A673 (cell line): ENCODE measurements around the gene EPS8. TPM values are rescaled to one million over a fixed set of nuclear protein-coding genes. Genes with fewer than 3 reads are reported as not detected.

Source experiments
- BruUV-seq: library from RNA; stranded (reverse); fragments of 400-500 nt; replicated peaks from 2 replicates; lab custom pipeline; 2021; lab: Mats Ljungman, UMichigan
- CTCF ChIA-PET: fragments of 300-600 bp; sonication (Branson Sonifier 250); formaldehyde crosslinking; loops from one replicate; lab custom pipeline; 2022; ENCODE audit warnings: antibody characterized with exemption; lab: Charles Lee
- POLR2A ChIA-PET: fragments of 300-600 bp; sonication (Branson Sonifier 250); formaldehyde crosslinking; loops from one replicate; lab custom pipeline; 2022; ENCODE audit warnings: antibody characterized with exemption; ENCODE audit not compliant: low non-redundant PET; lab: Charles Lee
- DNase-seq: peaks from one replicate; pipeline ENCODE4 v3.0.0-alpha.2; 2015; ENCODE audit warnings: low spot score
- H3K27ac ChIP-seq: fragments of 200-600 bp; sonication (generic); 2 replicates; pipeline ENCODE4 v1.5.1; 2016; ENCODE audit warnings: mixed run types, low read depth, mild to moderate bottlenecking, mixed read lengths, antibody characterized with exemption, low read length; ENCODE audit not compliant: poor library complexity, severe bottlenecking
- H3K27me3 ChIP-seq: fragments of 200-600 bp; sonication (generic); replicated peaks from 2 replicates; pipeline ENCODE4 v1.6.1; 2017; ENCODE audit warnings: mixed run types, low read depth, mild to moderate bottlenecking, mixed read lengths, antibody characterized with exemption, low read length; ENCODE audit not compliant: insufficient read depth, poor library complexity
- H3K36me3 ChIP-seq: fragments of 200-600 bp; sonication (generic); 2 replicates; pipeline ENCODE4 v1.6.1; 2016; ENCODE audit warnings: mixed run types, mild to moderate bottlenecking, mixed read lengths, antibody characterized with exemption, low read length; ENCODE audit not compliant: insufficient read depth, poor library complexity, severe bottlenecking
- H3K4me1 ChIP-seq: fragments of 200-600 bp; sonication (generic); 2 replicates; pipeline ENCODE4 v1.6.1; 2017; ENCODE audit warnings: mixed run types, mild to moderate bottlenecking, mixed read lengths, antibody characterized with exemption, low read length; ENCODE audit not compliant: insufficient read depth, poor library complexity, severe bottlenecking
- H3K4me3 ChIP-seq: fragments of 200-600 bp; sonication (generic); 2 replicates; pipeline ENCODE4 v1.5.1; 2016; ENCODE audit warnings: low read depth, mixed run types, mild to moderate bottlenecking, mixed read lengths, low read length; ENCODE audit not compliant: poor library complexity, severe bottlenecking
- H3K9me3 ChIP-seq: fragments of 200-600 bp; sonication (generic); 2 replicates; pipeline ENCODE4 v1.6.1; 2016; ENCODE audit warnings: mixed run types, low read depth, mild to moderate bottlenecking, mixed read lengths, antibody characterized with exemption, low read length; ENCODE audit not compliant: poor library complexity, severe bottlenecking
- EZH2 ChIP-seq: fragments of 200-600 bp; sonication (generic); IDR thresholded peaks from 2 replicates; pipeline ENCODE4 v1.6.1; 2017; ENCODE audit warnings: borderline replicate concordance, low read depth, mild to moderate bottlenecking, mixed read lengths, antibody characterized with exemption, low read length; ENCODE audit not compliant: poor library complexity, severe bottlenecking
- intact Hi-C: fragments of 100-400 bp; cut with micrococcal nuclease; formaldehyde crosslinking; loops from one replicate; pipeline ENCODE4 v1.10.0; 2022; ENCODE audit not compliant: unreplicated experiment
- total RNA-seq: library from RNA; stranded (reverse); gene quantifications from 2 replicates; pipeline ENCODE4 v1.2.3, GENCODE V29; 2021
- TF ChIP-seq, protein P1 (sequence below): fragments of 300-800, 200-600 bp; sonication (generic); conservative IDR thresholded peaks from 2 replicates; pipeline ENCODE4 v1.5.1; 2017; ENCODE audit warnings: low read depth, mild to moderate bottlenecking, antibody characterized with exemption, low read length, moderate library complexity, mixed read lengths

EPS8 gene
- total RNA-seq, 1 experiment from 2014 or later: 14.0 TPM

DNA sequence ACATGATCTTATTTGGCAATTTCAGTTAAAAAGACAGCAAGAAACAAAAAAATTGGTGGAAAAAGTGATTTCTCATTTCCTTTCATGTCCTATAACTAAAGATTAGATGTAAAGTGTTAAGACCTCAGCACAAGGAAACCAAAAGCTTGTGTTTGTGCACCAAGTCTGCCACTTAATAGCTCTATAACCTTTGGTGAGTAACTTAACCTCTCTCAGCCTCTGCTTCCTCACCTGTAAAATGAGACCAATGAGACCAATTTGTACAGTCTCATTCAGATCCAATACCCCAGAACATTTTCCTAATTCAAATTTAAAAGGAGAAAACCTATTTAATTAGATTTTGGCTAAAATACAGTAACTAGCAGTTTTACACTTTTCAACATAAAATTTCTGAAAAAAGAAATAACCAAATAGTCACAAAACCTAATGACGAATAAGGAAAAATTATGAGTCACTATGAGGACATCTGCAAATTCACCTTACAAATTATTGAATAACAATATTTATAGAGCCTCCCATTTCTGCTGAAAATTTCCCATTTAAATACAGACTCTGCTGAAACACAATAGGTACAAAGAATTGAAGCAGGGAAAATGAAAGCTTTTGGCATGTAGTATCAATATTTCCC is 71.1 kb downstream of the EPS8 start:
- H3K27ac ChIP-seq: no peak overlapping the region
- BruUV-seq: no TSS peak
- POLR2A ChIA-PET: no interaction called here

DNA sequence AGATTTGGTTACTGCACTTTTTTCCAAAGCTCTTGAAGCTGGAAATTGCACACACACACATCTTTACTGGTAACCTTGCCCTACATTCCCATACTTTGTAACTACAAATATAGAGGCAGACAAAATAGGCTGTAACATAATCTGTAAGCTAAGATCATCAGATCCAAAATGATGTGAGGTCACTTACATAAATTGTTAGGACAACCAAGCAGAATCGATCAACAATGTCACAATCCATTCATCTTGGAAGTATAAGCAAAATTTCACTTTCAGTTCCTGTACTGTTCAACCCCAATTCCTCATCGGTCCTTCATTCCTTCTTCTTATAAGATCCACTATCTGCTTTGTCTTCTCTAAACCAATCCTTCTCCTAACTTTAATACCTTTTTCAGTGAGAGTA is 72.6 kb downstream of the EPS8 start:
- intact Hi-C loops: no loop called here
- CTCF ChIA-PET: no interaction called here

More for the DNA sequence above, 71.1 kb downstream of the EPS8 start:
- H3K27me3 ChIP-seq: no peaks in the 10 kb centered on the region
- H3K9me3 ChIP-seq: no peaks in the 10 kb centered on the region
- TF ChIP-seq, protein P1, sequence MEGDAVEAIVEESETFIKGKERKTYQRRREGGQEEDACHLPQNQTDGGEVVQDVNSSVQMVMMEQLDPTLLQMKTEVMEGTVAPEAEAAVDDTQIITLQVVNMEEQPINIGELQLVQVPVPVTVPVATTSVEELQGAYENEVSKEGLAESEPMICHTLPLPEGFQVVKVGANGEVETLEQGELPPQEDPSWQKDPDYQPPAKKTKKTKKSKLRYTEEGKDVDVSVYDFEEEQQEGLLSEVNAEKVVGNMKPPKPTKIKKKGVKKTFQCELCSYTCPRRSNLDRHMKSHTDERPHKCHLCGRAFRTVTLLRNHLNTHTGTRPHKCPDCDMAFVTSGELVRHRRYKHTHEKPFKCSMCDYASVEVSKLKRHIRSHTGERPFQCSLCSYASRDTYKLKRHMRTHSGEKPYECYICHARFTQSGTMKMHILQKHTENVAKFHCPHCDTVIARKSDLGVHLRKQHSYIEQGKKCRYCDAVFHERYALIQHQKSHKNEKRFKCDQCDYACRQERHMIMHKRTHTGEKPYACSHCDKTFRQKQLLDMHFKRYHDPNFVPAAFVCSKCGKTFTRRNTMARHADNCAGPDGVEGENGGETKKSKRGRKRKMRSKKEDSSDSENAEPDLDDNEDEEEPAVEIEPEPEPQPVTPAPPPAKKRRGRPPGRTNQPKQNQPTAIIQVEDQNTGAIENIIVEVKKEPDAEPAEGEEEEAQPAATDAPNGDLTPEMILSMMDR: no peak
- no peak for TF ChIP-seq EZH2
- no peak overlapping the region for H3K4me3 ChIP-seq
- no peaks in the 10 kb centered on the region for H3K4me1 ChIP-seq
- DNase-seq: no peak
- intact Hi-C loops: no loop called here
- CTCF ChIA-PET: no interaction called here
- no peaks in the 10 kb centered on the region for H3K36me3 ChIP-seq

DNA sequence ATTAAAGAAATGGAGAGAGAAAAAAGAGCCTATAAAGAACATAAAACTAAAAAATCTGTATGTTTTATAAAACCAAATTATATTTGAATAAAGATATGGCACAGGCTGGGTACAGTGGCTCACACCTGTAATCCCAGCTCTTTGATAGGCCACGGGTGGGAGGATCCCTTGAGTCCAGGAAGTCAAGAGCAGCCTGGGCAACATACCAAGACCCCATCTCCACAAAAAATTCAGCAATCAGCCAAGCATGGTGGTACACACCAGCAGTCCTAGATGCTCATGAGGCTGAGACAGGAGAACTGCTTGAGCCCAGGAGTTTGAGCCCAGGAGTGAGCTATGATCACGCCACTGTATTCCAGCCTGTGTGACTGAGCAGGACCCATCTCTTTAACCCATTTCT is 74.9 kb downstream of the EPS8 start:
- H3K4me3 ChIP-seq: no peak overlapping the region
- H3K36me3 ChIP-seq: no peaks in the 10 kb centered on the region
- BruUV-seq: no TSS peak
- no peaks in the 10 kb centered on the region for H3K9me3 ChIP-seq
- intact Hi-C loops: no loop called here
- DNase-seq: no peak
- CTCF ChIA-PET: no interaction called here
- no peaks in the 10 kb centered on the region for H3K4me1 ChIP-seq
- POLR2A ChIA-PET: no interaction called here
- H3K27me3 ChIP-seq: no peaks in the 10 kb centered on the region
- TF ChIP-seq, protein P1: no peak
- TF ChIP-seq EZH2: no peak
- H3K27ac ChIP-seq: no peak overlapping the region

More for the DNA sequence above, 72.6 kb downstream of the EPS8 start:
- POLR2A ChIA-PET: no interaction called here
- Histone ChIP-seq H3K4me1 (no peaks in the 10 kb centered on the region), H3K27me3 (no peaks in the 10 kb centered on the region), H3K4me3 (no peak overlapping the region), H3K36me3 (no peaks in the 10 kb centered on the region), H3K27ac (no peak overlapping the region), H3K9me3 (no peaks in the 10 kb centered on the region)
- no TSS peak for BruUV-seq
- no peak for DNase-seq
- TF ChIP-seq, protein P1: no peak
- no peak for TF ChIP-seq EZH2
